Fibroblast of peridontal ligament (primary cell): ENCODE data around the gene DRD1.
"Not testable (repeated sequence)": the region's sequence is repeated elsewhere in the genome, so short reads cannot be mapped to it uniquely, and the experiment has no call there.

Source experiments
- DNase-seq: peaks from one replicate; pipeline ENCODE4 v3.0.0-alpha.2; 2010; ENCODE audit errors: extremely low read depth

The DRD1 gene

GRCh38 chr5:175427762-175428161 lies 16.2 kb downstream of the DRD1 start:
- DNase-seq = no peak

GRCh38 chr5:175424594-175424993 lies 19.4 kb downstream of the DRD1 start:
- DNase-seq = not testable (repeated sequence)

- DNase-seq = no peak
Measured at GRCh38 chr5:175422058-175422457, 21.9 kb downstream of the DRD1 start.

- no peak for DNase-seq
Measured at GRCh38 chr5:175420383-175420782, 23.6 kb downstream of the DRD1 start.

GRCh38 chr5:175418251-175418650 lies 25.7 kb downstream of the DRD1 start:
- DNase-seq = no peak

GRCh38 chr5:175417384-175417783 lies 26.6 kb downstream of the DRD1 start:
- DNase-seq = no peak

- DNase-seq = no peak
Measured at GRCh38 chr5:175415303-175415702, 28.7 kb downstream of the DRD1 start.

- DNase-seq = no peak
Measured at GRCh38 chr5:175410926-175411325, 33.1 kb downstream of the DRD1 start.

GRCh38 chr5:175406300-175406699 lies 37.7 kb downstream of the DRD1 start:
- DNase-seq = no peak

GRCh38 chr5:175397590-175398297 lies 46.2 kb downstream of the DRD1 start:
- DNase-seq = not testable (repeated sequence)

GRCh38 chr5:175395430-175395829 lies 48.6 kb downstream of the DRD1 start:
- DNase-seq = not testable (repeated sequence)

- DNase-seq = no peak
Measured at GRCh38 chr5:175394601-175395000, 49.4 kb downstream of the DRD1 start.

GRCh38 chr5:175393897-175394296 lies 50.1 kb downstream of the DRD1 start:
- no peak for DNase-seq

GRCh38 chr5:175392236-175392635 lies 51.7 kb downstream of the DRD1 start:
- no peak for DNase-seq

- no peak for DNase-seq
Measured at GRCh38 chr5:175390352-175391083, 53.5 kb downstream of the DRD1 start.
